GM18870 (cell line): Measurements from ENCODE around the gene CYP27B1.

ENCODE experiments used
- ATAC-seq: cut with Tn5 transposase; IDR thresholded peaks from one replicate; pipeline ENCODE4 v1.9.1; 2021; ENCODE audit warnings: moderate library complexity; ENCODE audit not compliant: unreplicated experiment

The CYP27B1 gene

GRCh38 chr12:57767305-57767698, 424 bp upstream of the CYP27B1 start:
- ATAC-seq: no peak

DNA sequence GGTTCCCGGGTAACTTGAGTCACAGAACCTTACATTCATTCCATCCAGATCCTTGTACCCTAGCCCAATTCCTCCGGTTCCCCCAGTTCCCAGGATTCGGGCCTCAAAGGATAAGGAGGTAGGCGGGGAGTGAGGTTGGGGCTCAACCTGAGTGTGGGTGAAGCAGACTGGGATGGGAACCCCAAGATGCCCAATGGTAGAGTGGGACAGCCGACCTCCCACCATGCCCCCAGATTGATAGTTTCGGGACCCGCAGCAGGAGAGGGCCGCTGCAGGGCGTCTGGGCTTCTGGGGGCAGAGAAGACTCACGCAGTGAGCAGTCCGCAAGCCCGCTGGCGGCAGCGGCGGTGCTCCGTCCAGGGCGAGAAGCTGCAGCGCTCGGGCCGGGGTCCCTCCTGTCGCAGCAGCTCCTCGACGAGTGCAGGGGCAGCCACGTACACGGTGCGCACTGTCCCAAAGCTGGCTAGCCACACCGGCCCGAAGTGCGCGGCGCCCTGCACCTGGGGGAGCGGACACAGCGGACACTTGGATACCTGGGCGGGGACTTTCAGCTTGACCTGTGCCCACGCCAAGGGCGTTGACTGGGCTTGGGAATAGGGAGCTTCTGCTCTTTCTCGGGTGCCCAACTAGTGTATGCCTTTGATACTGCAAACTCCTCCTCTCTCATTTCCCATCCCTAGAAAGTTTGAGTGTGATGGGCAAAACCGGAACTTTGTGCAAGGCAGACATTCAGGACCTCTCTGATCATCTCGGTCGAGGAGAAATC, 997 bp downstream of the CYP27B1 start:
- ATAC-seq: no peak

GRCh38 chr12:57765003-57765697, 1.7 kb downstream of the CYP27B1 start:
- ATAC-seq: no peak

DNA sequence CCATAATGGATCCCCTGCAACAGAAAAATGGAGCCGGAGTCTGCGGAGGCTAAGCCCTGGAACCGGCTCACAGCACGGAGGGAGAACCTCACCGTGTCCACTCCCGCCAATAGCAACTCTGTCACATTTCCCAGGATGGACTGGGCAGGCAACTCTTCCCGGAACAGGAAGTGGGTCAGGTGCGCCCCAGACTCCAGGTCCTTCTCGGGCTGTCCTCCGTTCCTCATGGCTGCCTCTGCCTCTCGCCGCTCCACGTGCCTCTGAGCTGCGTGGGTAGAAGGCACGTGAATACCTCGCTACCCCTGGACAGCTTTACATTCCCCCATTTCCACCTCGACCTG, 2.2 kb downstream of the CYP27B1 start:
- no peak for ATAC-seq

DNA sequence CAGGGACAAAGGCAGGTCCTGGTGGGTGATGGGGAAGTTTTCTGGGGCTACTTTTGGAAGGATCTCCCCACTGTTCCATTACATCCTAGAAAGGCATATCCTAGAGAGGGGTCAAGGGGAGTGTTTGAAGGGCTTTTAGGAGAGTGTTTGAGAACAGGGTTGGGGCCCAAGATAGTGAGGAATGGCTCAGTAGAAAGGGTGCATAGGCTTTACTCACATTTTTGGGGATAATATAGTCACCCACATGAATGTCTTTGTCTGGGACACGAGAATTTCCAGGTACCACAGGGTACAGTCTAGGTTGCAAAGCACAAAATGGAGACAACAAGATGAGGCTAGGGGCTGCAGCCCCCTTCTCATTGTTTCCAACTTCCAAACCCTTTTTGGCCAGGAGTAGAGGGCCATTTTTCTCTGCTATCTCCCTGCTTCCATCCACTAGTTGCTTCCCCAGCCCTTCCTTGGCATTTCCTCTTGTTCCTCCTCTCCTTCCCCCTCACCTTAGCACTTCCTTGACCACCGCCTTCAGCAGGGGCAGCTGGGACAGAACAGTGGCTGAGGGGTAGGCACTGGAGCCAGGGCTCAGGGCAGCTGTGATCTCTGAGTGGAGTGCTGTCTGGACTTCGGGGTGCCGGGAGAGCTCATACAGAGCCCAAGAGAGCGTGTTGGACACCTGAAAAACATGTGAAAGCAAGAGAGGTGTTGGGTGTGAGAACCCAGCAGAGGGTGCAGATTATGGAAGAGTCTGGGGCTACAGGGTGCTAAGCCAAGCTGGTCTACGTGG, 2.8 kb downstream of the CYP27B1 start:
- ATAC-seq: no peak

DNA sequence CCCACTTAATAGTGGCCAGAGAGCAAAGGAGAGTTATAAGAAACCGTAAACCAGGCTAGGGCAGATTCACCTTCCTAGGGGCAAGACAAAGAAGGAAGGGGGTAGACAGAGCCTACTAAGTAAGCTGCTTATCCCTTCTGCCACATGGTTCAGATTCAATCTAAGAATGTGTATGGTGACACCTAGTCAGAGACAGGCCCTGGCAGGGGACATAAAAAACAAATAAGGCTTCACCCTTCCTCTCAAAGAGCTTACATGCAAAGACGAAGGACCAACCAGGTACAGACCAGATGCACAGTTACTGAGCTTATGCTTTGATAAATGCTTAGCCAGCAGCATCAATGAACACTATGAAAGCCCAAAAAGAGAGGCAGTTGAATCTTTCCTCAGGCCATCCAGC, 4.4 kb downstream of the CYP27B1 start:
- no peak for ATAC-seq

- no peak for ATAC-seq
Measured at GRCh38 chr12:57761391-57761998, 5.4 kb downstream of the CYP27B1 start.

DNA sequence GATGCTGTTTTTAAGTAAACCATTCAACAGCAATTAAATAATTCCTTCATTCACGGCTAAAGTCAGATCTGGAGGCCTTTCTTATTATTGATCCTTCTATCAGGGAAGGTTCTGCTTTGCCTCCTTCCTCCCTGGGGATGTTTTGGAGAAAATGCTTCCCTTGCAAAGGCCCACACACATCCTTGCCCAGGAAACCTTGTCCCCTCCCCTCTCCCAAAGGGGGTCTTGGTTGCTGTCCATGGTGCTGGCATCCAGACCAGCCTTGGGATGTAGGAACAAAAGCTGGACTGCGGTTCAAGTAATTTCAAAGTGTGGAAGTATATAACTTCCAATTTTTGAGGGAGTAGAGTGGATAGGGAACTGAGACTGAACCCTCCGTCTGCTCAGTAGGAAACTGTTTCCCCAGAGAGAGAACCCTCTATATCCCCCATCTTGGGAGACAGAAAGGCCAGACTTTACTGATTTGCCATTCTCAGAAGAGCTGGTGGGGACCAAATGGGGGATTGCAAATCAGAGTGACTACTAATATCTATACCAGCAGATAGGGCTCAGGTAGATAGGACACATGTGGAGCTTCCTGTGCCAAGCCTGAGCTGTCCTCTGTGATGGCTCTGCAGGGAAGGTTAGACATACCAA, 6.4 kb downstream of the CYP27B1 start:
- ATAC-seq: no peak

DNA sequence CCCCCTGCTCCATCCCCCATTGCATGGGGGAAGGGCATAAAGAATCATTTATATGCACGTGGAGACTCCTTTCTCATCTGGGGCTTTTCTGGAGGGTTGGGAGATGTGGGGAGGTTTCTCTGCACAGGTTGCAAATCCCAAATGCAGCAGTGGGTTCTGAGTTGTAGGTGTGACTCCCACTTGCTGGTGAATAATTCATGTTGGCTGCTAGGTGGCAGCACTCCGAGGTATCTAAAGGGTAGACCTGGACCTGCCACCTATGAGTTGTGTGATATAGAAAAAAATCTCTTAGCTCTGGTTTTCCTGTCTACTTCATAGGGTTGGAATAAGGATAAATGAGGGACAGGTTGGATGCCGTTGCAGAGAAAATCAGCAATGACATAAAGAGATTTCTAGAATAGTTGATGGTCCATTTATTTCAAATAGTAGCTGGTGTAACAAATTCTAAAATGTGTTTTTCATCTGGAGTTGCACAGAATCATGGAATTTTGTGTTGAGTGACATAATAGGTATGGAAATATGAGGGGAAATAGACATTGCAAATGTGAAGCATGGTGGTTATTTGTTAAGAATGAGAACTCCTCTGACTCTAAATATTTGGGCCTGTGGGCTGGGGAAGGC, 7.4 kb downstream of the CYP27B1 start:
- ATAC-seq: no peak

DNA sequence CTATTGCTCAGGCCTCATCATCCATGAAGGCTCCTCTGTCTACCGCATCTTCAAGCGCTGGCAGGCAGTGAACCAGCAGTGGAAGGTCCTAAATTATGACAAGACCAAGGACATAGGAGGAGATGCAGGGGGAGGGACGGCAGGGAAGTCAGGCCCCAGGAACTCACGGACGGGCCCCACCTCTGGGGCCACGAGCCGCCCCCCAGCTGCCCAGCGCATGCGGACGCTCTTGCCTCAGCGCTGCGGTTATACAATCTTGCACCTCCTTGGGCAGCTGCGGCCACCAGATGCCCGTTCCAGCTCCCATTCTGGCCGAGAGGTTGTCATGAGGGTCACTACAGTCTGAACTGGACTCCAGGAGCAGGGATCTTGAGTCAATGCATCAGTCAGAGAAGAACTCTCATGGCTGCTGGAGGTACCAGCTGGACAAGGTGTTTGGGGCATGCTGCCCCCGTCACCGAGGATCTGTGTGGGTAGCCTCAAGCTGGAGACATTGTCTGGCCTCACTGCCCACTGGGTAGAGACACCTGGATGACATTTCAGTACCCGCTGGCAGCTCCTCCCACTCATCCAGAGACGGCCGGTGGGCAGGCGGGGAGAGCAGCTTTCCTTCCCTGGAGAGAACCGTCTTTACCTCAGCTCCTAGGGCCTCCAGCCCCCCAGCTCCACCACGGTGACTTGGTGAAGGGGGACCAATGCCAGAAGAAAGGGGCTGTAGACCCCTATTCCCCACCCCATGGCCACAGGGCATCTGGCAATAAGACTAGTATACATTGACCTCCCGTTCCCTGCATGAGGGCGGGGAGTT, 8.1 kb downstream of the CYP27B1 start:
- ATAC-seq: no peak

DNA sequence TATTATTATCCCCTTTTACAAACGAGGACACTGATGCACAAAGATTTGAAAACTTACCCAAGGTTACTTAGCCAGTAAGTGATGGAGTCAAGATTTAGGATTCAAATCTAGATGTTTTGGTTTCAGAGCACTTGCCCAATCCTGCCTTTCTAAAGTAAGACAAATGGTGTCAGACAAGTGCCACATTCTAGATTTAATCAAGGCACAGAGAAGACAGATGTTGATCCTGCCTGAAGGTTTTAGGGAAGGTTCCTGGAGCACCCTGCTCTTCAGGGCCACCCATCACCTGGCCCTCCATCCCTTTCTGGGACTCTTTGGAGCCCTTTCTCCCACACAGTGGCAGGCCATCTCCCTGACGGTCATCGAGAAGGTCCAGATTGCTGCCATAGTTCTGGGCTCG, 9.1 kb downstream of the CYP27B1 start:
- no peak for ATAC-seq

DNA sequence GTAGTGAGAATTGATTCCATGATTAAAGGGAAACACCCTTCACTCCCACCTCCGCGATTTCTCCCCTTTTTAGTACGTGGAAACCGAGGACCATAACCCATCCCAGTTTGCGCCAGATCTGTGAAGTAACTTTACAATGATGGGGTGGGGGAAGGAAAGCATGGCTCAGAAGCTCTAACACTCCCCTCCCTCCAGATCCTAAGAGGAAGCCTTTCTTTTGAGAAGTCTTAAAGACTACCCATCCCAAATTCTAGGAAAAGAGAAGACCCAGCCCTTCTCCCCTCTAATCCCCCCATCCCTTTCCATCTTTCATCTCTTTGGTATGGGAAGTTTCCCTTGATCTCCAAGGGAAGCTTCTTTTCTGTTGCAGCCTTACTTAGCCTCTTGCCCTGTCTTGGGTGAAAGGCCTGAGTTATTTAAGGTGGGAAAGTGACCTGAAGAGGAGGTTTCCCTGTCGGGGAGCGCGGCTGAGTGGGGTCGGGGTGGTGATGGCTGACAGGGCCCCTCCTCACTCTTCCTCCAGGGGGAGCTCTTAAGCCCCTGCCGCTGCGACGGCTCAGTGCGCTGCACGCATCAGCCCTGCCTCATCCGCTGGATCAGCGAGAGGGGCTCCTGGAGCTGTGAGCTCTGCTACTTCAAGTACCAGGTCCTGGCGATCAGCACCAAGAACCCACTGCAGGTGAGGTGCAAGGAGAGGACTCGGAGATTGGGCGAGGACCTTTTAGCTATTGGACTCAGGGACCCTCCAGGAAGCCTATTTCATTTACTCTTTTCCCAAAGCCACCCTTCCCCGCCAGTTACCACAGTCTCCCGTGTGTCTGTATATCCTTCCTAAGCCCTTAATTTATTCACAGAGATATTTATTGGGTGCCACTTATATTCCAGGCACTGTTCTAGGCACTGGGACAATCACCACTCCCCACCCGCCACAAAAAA, 10.2 kb downstream of the CYP27B1 start:
- ATAC-seq: no peak

- ATAC-seq: no peak
Measured at GRCh38 chr12:57755454-57756372, 11.2 kb downstream of the CYP27B1 start.

DNA sequence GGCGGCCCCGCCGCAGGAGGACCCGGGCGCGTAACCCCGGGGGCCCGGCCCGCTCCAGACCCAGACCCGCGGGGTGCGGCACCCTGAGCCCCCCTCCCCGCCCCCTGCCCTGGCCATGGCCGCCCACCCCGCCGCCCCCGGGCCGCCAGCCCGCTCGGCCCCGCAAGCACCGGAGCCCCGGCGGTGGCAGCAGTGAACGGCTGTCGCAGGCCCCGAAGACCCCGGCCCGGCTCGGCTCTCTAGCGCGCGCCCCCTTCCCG, 11.8 kb downstream of the CYP27B1 start:
- no peak for ATAC-seq

DNA sequence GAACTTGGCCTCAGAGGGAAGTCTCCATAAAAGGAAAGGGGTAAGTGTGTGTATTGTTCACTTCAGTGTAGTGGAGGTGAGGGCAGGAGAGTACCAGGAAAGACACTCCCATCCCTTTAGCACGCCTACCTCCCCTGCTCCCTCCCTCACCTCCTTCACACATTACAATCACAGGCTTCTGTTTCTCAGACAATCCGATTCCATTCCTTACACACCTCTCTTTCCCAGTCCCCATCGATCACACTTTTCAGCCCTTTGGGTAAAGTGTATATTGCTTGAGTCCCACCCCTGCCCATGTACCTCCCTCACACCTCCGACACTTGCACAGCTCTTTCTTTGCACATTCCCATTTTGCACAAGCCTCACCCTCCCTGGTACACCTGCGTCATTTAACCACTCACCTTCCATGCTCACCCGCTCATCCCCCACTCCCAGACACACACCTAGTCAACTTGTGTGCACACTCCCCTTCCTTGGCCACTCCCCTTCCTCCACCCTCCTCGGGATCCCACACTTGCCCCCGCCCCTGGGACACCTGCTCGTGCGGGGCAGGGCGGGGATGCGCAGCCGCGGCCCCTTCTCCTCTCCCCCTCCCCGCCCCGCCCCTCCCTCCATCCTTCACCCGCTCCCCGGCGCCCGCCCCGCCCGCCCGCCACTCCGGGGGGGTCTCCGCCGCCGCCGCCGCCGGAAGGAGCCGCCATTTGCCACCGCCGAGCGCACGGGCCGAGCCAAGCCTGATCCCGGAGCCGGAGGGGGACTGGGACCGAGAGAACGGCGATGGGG, 12.3 kb downstream of the CYP27B1 start, which contains the start of gene MARCHF9:
Gene MARCHF9 (plus strand): TSS at position 693 of the 783 bp plus-strand sequence. CDS start 426 bp downstream, outside the sequence.
- ATAC-seq: no peak

- no peak for ATAC-seq
Measured at GRCh38 chr12:57753756-57754337, 13.0 kb downstream of the CYP27B1 start.

DNA sequence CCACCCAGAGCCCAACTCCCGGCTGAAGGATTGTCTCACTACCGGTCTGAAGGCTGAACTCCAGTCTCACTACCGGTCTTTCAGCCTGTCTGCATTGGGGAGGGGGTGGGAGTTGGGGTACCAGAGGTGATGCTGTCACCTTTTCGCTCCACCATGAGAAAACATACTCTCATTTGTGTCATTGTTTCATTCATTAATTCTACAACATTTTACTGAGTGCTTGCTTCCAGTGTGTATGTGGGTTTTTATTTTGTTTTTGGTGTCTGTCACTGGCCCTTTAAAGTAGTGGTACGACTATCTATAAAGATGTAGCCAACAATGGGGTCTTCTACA, 14.2 kb downstream of the CYP27B1 start:
- no peak for ATAC-seq
